CD4-positive, alpha-beta T cell treated with Interleukin-4 for 4 hours (primary cell): ENCODE results near the gene SUPT20HL1.

ENCODE experiments used
- DNase-seq: peaks from one replicate; pipeline ENCODE4 v3.0.0-alpha.2; 2020

SUPT20HL1 gene

DNA sequence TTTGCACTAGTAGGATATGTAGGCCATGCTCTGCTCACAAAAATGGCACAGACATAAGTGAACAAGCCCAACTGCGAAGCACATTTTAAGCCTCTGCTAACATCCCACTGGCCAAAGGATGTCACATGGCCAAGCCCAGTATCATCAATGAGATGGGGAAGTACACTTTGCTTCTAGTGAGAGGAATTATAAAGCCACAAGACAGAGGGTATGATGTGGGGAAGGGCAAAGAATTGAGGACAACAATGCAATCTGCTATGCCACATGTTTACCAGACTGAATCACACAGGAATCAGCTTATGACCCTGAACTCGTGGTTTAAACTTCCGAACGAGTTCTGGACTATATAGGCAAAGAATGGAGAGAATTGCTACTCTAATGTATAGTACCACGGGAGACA lies 39.1 kb downstream of the SUPT20HL1 start:
- no peak for DNase-seq

DNA sequence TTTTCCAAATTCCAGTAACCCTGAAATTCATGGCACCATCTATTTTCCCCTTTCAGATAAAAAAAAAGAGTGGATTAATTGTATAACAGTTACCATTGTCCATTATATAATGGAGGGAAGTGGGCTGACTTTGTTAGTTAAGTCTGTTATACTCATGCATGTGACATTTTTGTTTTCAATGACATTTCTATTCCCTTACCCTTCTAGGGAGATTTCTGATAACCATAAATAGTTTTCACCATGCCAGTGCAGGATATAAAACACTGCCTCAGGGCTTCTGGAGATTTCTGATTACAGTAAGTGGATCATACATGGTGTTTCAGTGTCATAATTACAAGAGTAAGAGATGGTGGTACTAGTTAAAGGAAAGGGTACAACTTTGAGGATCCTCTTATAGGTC lies 45.5 kb downstream of the SUPT20HL1 start:
- DNase-seq, result no peak
